ENCODE measurements around the gene LRIG1. TPM values are rescaled to one million over a fixed set of nuclear protein-coding genes. Genes with fewer than 3 reads are reported as not detected.
A peak's percentile ranks its signal among the peaks of the same experiment; 100 is the strongest.

Gene LRIG1
- total RNA-seq, 1 donor from 2014 or later, result 30.7 TPM

DNA sequence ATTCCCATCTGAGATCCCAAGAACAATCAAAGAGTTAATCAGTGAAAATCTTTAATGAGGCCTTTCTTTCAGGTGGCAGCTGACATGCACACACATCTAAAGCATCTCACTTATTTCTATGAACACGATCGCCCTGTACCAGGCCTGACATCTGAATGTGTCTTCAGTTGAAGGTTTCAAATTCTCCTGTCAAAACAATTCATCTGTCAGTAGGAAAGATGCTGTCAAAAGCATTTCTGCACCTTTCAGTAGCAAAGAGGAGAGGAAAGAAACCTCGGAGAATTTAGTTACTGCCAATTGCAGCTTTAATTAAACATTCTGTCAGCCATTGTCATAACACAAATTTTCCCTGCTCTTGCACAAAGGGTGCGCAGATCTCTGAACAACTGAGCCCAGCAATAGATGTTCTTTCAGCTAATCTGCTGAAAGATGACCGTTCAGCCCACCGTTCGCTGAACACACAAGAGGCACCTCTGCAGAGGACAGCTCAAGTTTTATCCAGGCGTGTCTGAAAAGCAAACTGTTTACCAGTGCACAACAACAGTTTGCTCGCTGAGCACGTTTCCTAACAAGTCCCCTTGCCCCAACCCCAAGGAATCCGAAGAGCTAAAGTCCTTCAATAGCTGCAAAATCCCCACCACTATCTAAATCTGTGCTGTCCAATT, 34.1 kb downstream of the LRIG1 start:
- Histone ChIP-seq H3K4me1 (peaks cover 37% of the 10 kb centered on the region), H3K4me3 (no peak overlapping the region), H3K27me3 (no peaks in the 10 kb centered on the region), H3K27ac (no peak overlapping the region), H3K9me3 (no peaks in the 10 kb centered on the region), H3K36me3 (no peaks in the 10 kb centered on the region)
- TF ChIP-seq, protein P1, sequence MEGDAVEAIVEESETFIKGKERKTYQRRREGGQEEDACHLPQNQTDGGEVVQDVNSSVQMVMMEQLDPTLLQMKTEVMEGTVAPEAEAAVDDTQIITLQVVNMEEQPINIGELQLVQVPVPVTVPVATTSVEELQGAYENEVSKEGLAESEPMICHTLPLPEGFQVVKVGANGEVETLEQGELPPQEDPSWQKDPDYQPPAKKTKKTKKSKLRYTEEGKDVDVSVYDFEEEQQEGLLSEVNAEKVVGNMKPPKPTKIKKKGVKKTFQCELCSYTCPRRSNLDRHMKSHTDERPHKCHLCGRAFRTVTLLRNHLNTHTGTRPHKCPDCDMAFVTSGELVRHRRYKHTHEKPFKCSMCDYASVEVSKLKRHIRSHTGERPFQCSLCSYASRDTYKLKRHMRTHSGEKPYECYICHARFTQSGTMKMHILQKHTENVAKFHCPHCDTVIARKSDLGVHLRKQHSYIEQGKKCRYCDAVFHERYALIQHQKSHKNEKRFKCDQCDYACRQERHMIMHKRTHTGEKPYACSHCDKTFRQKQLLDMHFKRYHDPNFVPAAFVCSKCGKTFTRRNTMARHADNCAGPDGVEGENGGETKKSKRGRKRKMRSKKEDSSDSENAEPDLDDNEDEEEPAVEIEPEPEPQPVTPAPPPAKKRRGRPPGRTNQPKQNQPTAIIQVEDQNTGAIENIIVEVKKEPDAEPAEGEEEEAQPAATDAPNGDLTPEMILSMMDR (IDR thresholded peaks at IDR 0.05), result no peak
- TF ChIP-seq POLR2AphosphoS5 (IDR thresholded peaks at IDR 0.05; ENCODE audit: insufficient read depth in 1 of 2, low read depth in 1 of 2) (no peak), POLR2A (IDR thresholded peaks at IDR 0.05) (no peak)
- intact Hi-C loops (cut with DNase I), result no loop called here
- no peak for DNase-seq (ENCODE audit: extremely low spot score in 2 of 2)

DNA sequence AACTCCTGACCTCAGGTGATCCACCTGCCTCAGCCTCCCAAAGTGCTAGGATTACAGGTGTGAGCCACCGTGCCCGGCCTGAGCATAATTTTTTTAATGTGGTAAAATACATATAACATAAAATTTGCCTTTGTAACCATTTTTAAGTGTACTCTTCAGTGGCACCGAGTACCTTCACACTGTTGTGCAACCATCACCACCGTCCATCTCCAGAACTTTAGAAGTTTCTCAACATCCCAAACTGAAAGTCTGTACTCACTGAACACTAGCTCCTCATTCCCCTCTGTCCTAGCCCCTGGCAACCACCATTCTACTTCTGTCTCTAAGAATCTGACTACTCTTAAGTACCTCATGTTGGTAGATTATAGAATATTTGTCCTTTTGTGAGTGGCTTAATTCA, 35.2 kb downstream of the LRIG1 start:
- no peak for DNase-seq (ENCODE audit: extremely low spot score in 2 of 2)
- Histone ChIP-seq H3K27ac (no peak overlapping the region), H3K4me1 (peaks cover 37% of the 10 kb centered on the region), H3K4me3 (no peak overlapping the region), H3K9me3 (no peaks in the 10 kb centered on the region), H3K36me3 (no peaks in the 10 kb centered on the region), H3K27me3 (no peaks in the 10 kb centered on the region)
- intact Hi-C loops (cut with DNase I), result no loop called here
- TF ChIP-seq POLR2A (IDR thresholded peaks at IDR 0.05) (no peak), POLR2AphosphoS5 (IDR thresholded peaks at IDR 0.05; ENCODE audit: insufficient read depth in 1 of 2, low read depth in 1 of 2) (no peak)
- TF ChIP-seq, protein P1 (IDR thresholded peaks at IDR 0.05), result no peak

DNA sequence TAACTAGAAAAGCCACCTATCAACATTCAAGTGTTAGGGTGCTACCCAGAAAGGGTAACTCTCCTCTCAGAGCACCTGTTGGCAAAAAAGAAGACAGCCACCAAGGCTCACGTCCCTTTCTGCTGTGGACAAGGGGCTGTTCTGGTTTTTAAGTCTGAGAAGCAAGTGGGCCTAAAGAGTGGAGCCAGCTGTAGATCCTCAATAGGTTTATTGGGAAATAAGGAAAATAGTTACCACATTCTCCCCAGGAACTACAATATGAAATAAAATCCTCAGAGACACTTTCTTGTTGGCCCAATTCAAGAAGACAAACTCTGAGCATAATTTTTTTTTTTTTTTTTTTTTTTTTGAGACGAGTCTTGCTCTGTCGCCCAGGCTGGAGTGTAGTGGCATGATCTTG, 35.8 kb downstream of the LRIG1 start:
- intact Hi-C loops (cut with DNase I), result no loop called here
- H3K9me3 ChIP-seq, result no peaks in the 10 kb centered on the region
- no peak overlapping the region for H3K27ac ChIP-seq
- no peak for DNase-seq (ENCODE audit: extremely low spot score in 2 of 2)
- H3K27me3 ChIP-seq, result no peaks in the 10 kb centered on the region
- TF ChIP-seq POLR2A (IDR thresholded peaks at IDR 0.05), result no peak
- TF ChIP-seq, protein P1 (IDR thresholded peaks at IDR 0.05), result no peak
- no peak for TF ChIP-seq POLR2AphosphoS5 (IDR thresholded peaks at IDR 0.05; ENCODE audit: insufficient read depth in 1 of 2, low read depth in 1 of 2)
- H3K4me3 ChIP-seq, result no peak overlapping the region
- no peaks in the 10 kb centered on the region for H3K36me3 ChIP-seq
- peaks cover 37% of the 10 kb centered on the region for H3K4me1 ChIP-seq

DNA sequence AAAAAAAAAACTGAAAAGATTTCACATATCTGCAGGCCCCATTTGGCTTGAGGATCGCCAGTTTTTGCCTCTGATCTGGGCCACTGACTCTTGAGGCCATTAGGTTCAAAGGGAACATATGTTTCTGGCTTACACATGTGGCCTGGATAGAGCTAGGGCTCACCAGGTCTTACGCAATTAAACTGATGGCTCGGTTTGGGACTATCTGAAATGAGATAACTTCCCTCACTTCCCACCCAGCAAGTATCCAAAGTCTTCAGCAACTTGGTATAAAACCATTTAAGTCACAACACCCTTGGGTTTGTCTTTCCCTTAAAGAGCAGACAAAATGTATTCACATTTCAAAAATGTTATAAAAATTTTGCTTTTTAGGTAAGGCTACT, 36.3 kb downstream of the LRIG1 start:
- Histone ChIP-seq H3K4me1 (peaks cover 37% of the 10 kb centered on the region), H3K9me3 (no peaks in the 10 kb centered on the region), H3K27ac (no peak overlapping the region), H3K27me3 (no peaks in the 10 kb centered on the region), H3K36me3 (no peaks in the 10 kb centered on the region), H3K4me3 (no peak overlapping the region)
- DNase-seq (ENCODE audit: extremely low spot score in 2 of 2), result no peak
- TF ChIP-seq POLR2A (IDR thresholded peaks at IDR 0.05) (no peak), POLR2AphosphoS5 (IDR thresholded peaks at IDR 0.05; ENCODE audit: insufficient read depth in 1 of 2, low read depth in 1 of 2) (no peak)
- TF ChIP-seq, protein P1 (IDR thresholded peaks at IDR 0.05), result no peak
- intact Hi-C loops (cut with DNase I), result no loop called here

DNA sequence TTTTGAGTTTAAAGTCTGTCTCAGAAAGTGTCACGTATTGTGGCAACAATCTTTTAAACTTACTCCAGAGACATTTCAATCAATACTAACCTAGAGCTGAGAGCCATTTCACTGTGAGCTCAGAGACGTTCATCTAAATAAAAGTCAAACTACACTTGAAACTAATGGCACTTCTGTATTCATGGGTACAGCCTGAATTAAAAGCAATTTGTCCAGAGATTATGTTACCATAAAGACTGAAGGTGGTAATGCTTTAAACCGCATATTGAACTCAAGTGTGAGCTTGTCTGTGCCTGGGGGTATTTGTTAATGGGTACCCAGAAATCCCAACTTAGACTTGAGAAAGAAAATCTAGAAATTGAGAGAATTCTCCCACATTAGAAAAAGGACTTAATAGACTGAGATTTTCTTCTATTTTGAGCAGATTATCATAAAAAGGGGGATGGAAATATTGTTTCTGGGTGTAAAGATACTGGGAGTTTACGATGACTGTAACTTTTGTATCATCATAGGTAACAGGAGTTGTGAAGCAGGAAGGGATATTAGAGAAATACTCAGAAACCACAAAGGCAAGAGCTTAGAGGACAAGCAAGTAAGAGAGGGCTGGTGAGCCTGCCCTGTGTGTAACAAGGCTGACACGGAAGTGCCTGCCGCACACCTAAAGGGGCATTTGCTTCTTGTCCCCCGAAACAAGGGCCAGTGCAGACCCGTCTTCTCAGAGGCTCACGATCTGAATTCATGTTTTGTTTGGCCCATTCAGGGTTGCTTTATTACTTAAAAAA, 36.9 kb downstream of the LRIG1 start:
- H3K36me3 ChIP-seq, result no peaks in the 10 kb centered on the region
- intact Hi-C loops (cut with DNase I), result no loop called here
- TF ChIP-seq POLR2AphosphoS5 (IDR thresholded peaks at IDR 0.05; ENCODE audit: insufficient read depth in 1 of 2, low read depth in 1 of 2) (no peak), POLR2A (IDR thresholded peaks at IDR 0.05) (no peak)
- TF ChIP-seq, protein P1 (IDR thresholded peaks at IDR 0.05), result no peak
- DNase-seq (ENCODE audit: extremely low spot score in 2 of 2), result no peak
- peaks cover 37% of the 10 kb centered on the region for H3K4me1 ChIP-seq
- H3K4me3 ChIP-seq, result no peak overlapping the region
- H3K9me3 ChIP-seq, result no peaks in the 10 kb centered on the region
- peak overlapping the region; percentile 9 for H3K27ac ChIP-seq
- no peaks in the 10 kb centered on the region for H3K27me3 ChIP-seq
